Dedifferentiated amniotic fluid mesenchymal stem cell (primary cell): ENCODE data around the gene GALNTL6.

Experiments used
- DNase-seq: peaks from one replicate; pipeline ENCODE4 v3.0.0-alpha.2; 2016; ENCODE audit errors: extremely low spot score

GALNTL6 gene

DNA sequence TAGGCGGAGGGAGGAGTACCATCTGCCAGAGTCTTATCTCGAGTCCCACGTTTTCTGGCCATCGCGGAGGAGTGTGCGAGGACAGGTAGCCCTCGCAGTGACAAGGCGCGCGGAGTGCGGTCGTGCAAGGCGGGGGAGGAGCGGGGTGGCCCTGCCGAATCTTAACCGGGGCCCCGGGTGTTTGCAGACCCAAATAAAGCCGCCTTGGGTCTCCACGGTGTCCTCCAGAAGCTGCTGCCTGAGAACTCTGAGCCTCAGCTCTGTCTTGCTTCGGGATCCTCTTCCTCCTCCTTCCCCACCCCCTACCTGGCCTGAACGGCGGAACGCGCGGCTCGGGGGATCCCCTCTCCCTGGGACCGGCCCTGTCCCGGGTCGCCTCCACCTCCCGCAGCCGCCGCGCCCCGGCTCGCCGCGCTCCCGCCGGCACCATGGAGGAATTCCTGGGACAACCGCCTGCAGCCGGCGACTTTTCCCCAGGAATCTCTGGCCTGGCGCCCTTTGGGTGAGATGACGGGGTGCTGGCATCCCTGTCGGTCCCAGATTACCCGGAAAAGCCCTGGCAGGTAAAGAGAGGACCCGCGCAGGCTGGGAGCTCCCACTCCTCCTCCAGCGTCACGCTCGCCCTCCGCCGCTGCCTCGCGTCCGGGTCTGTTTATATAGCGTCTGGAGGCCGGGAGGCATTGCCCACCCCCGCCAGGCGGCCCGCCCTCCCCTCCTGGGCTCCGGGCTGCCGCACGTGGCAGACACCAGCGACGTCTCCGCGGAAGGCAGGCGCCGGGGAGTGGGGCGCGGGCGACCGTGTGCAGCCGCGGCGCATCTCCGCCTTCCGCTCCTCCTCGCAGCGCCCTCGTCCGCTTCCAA, at the start of gene GALNTL6:
Gene GALNTL6 (plus strand): TSS at position 740 of the 861 bp plus-strand sequence.
- peak; percentile 30 for DNase-seq

GRCh38 chr4:171765514-171765913, 47.7 kb upstream of the GALNTL6 start:
- no peak for DNase-seq

GRCh38 chr4:171774642-171775190, 38.5 kb upstream of the GALNTL6 start:
- no peak for DNase-seq

- no peak for DNase-seq
Observed at GRCh38 chr4:171779301-171779700, 33.9 kb upstream of the GALNTL6 start.

- peak; percentile 31 for DNase-seq
Observed at GRCh38 chr4:171785388-171785787, 27.8 kb upstream of the GALNTL6 start.

- DNase-seq: no peak
Observed at GRCh38 chr4:171793723-171794122, 19.5 kb upstream of the GALNTL6 start.

- DNase-seq: no peak
Observed at GRCh38 chr4:171794528-171794927, 18.7 kb upstream of the GALNTL6 start.

DNA sequence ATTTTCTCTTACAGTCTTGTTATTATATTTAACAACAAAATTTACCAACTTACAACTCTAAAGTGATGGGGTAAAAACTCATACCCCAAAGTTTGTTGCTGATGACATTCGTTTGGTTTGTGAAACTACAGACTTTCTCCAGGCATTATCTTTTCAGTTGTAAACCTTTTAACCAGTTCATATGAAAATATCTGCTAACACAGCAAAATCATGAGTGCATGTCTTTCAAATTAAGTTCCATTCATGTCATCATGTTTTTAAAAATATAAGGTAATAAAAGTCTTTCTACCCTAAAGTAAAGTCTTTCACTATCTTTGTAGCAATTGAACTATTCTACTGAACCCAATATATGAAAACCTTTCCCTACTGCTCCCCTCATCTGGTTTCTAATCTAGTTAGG, 3.4 kb upstream of the GALNTL6 start:
- no peak for DNase-seq

GRCh38 chr4:171812333-171812664, 905 bp upstream of the GALNTL6 start:
- no peak for DNase-seq

DNA sequence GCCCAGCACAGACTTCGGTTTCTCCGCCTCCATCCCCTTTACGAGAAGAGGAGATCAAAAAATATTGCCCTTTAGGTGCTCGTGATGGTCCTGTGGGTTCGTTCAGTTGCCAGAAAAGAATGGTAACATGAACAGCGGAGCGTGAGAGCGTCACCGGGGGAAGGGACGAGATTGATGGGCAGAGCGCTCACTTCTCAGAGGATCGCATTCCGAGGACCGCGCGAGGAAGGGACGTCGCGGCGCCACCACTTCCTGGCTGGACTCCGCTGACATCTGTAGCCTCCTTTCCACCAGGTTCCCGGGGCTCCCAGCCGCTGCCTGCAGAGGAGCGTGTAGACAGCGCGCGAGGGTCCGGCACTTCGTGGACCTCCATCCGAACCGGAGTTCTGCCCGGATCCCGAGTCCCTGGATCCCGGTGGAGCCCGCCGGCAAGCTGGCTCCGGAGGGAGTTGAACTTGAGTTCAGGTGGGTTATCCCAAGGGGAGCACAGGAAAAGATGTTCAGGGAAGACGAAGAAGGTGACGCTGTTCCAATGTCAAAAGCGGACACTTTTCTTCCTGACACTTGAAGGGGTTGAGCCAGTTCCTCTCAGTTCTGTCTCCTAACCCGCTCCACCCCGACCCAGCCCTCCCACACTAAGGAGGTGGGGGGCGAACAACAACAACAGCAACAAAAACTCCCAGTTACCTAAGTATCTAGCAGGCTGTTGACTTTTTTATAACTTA, 484 bp downstream of the GALNTL6 start:
- peak; percentile 30 for DNase-seq

DNA sequence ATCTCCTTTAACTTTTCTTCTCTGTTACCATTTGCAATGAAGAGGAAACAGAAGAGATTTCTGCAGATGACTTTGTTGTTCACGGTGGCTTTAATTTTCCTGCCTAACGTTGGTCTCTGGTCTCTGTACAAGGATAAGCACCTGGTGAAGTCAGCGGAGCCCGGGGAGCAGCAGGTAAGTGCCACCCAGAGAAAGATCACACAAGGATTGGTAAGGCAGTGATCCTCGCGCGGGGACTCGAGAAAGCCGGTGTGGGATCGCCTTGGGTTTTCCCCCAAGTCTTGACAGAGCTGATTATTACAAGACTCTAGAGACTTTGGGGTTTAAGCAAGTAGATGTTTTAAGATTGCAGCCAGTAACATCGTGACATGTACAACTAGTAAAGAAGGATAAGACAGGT, 1.3 kb downstream of the GALNTL6 start:
- DNase-seq: no peak

DNA sequence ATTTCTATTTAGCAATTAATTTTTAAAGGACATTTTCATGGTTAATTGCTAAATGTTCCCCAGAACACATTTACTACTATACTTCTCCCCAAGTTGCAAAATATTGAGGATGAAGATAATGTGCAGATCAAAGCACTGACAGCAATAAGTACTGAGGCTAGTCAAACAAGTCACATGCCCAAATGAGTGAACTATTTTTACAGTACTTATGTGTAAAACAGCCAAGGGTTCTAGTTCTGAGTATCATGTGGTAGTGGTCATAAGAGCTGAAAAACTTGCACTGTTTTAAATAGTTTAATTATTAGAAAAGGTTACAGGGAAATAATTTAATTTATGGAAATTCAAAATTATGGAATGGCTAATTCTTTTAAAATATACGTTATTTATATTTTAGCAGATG, 3.8 kb downstream of the GALNTL6 start:
- no peak for DNase-seq

GRCh38 chr4:171834640-171835039, 21.4 kb downstream of the GALNTL6 start:
- no peak for DNase-seq

GRCh38 chr4:171843456-171843855, 30.3 kb downstream of the GALNTL6 start:
- no peak for DNase-seq

DNA sequence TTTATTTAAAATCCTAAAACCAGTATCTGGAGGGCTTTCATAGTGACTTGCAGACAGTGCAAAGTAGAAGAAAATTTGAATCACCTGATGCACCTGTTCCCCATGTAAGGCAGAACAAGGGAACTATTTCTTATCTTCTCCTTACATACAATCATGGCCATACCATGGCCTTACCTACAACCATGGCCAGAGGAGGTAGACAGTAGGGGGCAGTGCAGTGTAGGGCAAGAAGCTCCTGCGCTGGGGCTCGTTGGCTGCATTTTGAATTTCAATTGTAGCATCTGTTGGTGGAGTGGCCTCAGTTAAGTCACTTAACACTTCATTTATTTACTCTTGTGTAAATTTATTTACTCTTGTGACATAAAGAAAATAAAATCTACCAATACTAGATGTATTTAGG, 33.0 kb downstream of the GALNTL6 start:
- peak; percentile 30 for DNase-seq

GRCh38 chr4:171846893-171847292, 33.7 kb downstream of the GALNTL6 start:
- no peak for DNase-seq

DNA sequence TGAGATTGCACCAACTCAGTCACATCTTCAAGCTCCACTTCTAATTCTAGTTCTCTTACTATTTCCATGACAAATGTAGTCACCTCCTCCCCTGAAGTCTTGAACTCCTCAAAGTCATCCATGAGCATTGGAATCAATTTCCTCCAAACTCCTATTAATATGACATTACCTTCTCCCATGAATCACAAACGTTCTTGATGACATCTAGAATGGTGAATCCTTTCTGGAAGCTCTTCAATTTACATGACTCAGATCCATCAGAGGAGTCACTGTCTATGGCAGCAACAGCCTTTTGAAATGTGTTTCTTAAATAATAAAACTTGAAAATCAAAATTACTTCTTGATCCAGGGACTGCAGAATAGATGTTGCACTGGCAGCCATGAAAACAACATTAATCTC, 34.5 kb downstream of the GALNTL6 start:
- DNase-seq: no peak

- DNase-seq: no peak
Observed at GRCh38 chr4:171849686-171850222, 36.5 kb downstream of the GALNTL6 start.

GRCh38 chr4:171851295-171851694, 38.1 kb downstream of the GALNTL6 start:
- DNase-seq: no peak

- DNase-seq: peak; percentile 39
Observed at GRCh38 chr4:171857302-171858012, 44.3 kb downstream of the GALNTL6 start.

DNA sequence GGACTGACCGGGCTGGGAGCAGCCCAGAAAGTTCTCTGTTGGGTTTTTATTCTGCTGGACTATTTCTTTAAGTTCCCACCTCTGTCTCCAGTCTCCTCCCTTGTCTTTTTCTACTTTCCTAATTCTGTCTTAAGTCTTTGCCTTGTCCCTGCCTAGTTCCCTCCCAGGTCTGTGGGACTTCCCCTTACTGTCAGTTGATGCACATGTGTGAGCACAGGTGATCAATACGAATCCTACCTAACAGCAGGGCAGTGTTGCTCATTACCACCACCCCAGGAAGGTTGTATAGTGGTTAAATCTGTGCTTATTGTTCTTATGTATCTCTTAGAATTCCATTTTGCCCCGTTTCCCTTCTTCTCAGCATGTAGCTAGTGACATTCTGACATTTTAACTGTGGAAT, 62.1 kb downstream of the GALNTL6 start:
- no peak for DNase-seq

- DNase-seq: peak; percentile 53
Observed at GRCh38 chr4:171876636-171877035, 63.4 kb downstream of the GALNTL6 start.
